ENCODE measurements around the gene COL4A2. TPM values are rescaled to one million over a fixed set of nuclear protein-coding genes. Genes with fewer than 3 reads are reported as not detected.

The COL4A2 gene
- polyA plus RNA-seq, 1 donor (not counting 4 experiments of a cell fraction or from before 2014, with no cell fraction given) = 30.7 TPM

DNA sequence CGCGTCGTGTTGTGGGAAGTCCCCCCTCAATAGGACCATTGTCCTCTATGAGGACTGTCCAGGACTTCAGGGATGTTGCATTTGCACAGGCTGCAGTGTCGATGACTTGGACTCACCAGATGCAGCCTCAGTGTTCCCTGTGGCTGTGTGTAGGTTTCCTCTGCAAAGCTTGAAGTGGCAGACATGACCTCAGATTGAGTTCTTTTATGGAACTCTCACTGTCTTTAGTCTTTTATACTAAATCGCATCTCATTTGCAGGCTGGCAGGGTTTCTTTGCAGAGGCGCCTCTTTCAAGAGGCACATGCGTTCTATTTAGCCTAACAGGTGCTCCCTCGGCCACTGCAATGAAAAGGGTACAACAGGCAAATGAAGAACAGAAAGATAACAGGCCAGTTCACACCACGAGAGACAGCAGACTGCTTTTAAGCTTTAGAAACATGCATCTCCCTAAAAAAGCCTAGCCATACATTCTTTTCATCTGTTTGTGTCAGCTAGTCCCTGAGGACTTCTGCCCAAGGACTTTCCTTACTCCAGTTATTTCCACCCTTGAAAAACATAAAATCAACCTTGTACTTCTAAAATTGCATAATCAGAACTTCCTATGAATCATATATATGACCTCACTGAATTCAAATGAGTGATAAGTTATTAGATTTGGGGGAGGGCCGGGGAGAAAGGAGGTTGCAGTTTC, 136.0 kb downstream of the COL4A2 start:
- no peaks in the 10 kb centered on the region for H3K27me3 ChIP-seq (ENCODE audit: control insufficient read depth, extremely low read depth, insufficient read depth, low read length)
- TF ChIP-seq EZH2 (IDR thresholded peaks at IDR 0.05; ENCODE audit: low read length) = no peak
- no peak for TF ChIP-seq CTCF (optimal IDR thresholded peaks at IDR 0.05 in 1 of 3, IDR thresholded peaks at IDR 0.05 in 1 of 3, conservative IDR thresholded peaks at IDR 0.05 in 1 of 3; ENCODE audit: extremely low read depth in 1 of 3, insufficient read depth in 2 of 3, low read length in 3 of 3)
- H3K79me2 ChIP-seq (ENCODE audit: control insufficient read depth, insufficient read depth, low read length) = no peaks in the 10 kb centered on the region
- H4K20me1 ChIP-seq (ENCODE audit: control insufficient read depth, extremely low read depth, insufficient read depth, low read length) = no peaks in the 10 kb centered on the region
- H3K9me3 ChIP-seq (ENCODE audit: control insufficient read depth, low read depth, low read length) = no peaks in the 10 kb centered on the region
- dilution Hi-C loops (cut with MboI; ENCODE audit: extremely low pct_ligation_motif_present, low sequenced_read_pairs) = no loop called here
- peak; percentile 67 for FAIRE-seq
- peaks cover 54% of the 10 kb centered on the region for H3K4me1 ChIP-seq (ENCODE audit: control insufficient read depth, extremely low read depth, insufficient read depth, low read length)
- peak overlapping the region; percentile 58 for H3K4me2 ChIP-seq (ENCODE audit: control insufficient read depth, extremely low read depth, insufficient read depth, low read depth, low read length)
- no peak for DNase-seq (ENCODE audit: low read depth, low spot score)
- peaks cover 2% of the 10 kb centered on the region for H3K9me1 ChIP-seq (ENCODE audit: control insufficient read depth, extremely low read depth, insufficient read depth, low read length)
- H2AFZ ChIP-seq (ENCODE audit: control insufficient read depth, low read length) = no peak overlapping the region
- peak overlapping the region; percentile 28 for H3K27ac ChIP-seq (ENCODE audit: control insufficient read depth, insufficient read depth, low read length)
- no peak overlapping the region for H3K4me3 ChIP-seq (ENCODE audit: control insufficient read depth in 2 of 3, extremely low read depth in 1 of 3, insufficient read depth in 2 of 3, low read depth in 1 of 3, low read length in 3 of 3)
- no peak overlapping the region for H3K9ac ChIP-seq (ENCODE audit: control insufficient read depth, extremely low read depth, insufficient read depth, low read length)
- peaks cover 7 to 13% of the 10 kb centered on the region in 2 experiments for H3K36me3 ChIP-seq (ENCODE audit: control insufficient read depth in 2 of 2, extremely low read depth in 1 of 2, insufficient read depth in 2 of 2, low read length in 2 of 2)

DNA sequence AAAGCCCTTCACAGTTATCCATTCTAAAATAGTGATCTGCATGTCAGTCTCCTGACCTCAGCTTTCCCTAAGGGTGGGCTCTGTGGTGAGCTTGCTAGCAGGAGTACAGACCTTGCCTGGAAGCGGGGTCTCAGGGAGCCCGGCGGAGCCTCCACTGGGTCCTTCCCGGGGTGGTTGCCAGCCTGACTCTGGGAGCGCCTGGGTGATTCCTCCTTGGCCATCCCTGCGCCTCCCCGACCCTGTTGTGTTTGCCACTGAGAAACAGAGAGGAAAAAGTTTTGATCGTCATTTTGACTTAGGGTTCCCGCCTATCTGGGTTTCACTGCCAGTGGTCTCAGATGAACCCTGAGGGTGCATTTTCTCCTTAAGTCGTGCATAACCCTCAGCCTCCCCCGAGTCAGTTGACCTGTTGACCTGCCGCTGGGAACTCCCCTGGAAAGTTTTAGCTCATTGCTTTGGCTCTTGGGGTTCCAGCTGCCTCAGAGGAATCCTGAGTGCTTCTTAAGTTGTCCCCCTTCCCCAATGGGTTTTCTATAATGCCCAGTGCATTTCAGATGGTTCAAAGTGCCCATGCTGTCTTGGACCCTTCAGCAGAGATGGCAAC, 136.6 kb downstream of the COL4A2 start:
- TF ChIP-seq EZH2 (IDR thresholded peaks at IDR 0.05; ENCODE audit: low read length) = no peak
- no peak for TF ChIP-seq CTCF (optimal IDR thresholded peaks at IDR 0.05 in 1 of 3, IDR thresholded peaks at IDR 0.05 in 1 of 3, conservative IDR thresholded peaks at IDR 0.05 in 1 of 3; ENCODE audit: extremely low read depth in 1 of 3, insufficient read depth in 2 of 3, low read length in 3 of 3)
- Histone ChIP-seq H3K36me3 (ENCODE audit: control insufficient read depth in 2 of 2, extremely low read depth in 1 of 2, insufficient read depth in 2 of 2, low read length in 2 of 2) (peaks cover 5 to 13% of the 10 kb centered on the region in 2 experiments), H3K4me1 (ENCODE audit: control insufficient read depth, extremely low read depth, insufficient read depth, low read length) (peaks cover 61% of the 10 kb centered on the region), H4K20me1 (ENCODE audit: control insufficient read depth, extremely low read depth, insufficient read depth, low read length) (no peaks in the 10 kb centered on the region), H3K9me1 (ENCODE audit: control insufficient read depth, extremely low read depth, insufficient read depth, low read length) (peaks cover 2% of the 10 kb centered on the region), H3K27ac (ENCODE audit: control insufficient read depth, insufficient read depth, low read length) (peak overlapping the region; percentile 3), H2AFZ (ENCODE audit: control insufficient read depth, low read length) (no peak overlapping the region), H3K79me2 (ENCODE audit: control insufficient read depth, insufficient read depth, low read length) (no peaks in the 10 kb centered on the region), H3K27me3 (ENCODE audit: control insufficient read depth, extremely low read depth, insufficient read depth, low read length) (no peaks in the 10 kb centered on the region), H3K4me3 (ENCODE audit: control insufficient read depth in 2 of 3, extremely low read depth in 1 of 3, insufficient read depth in 2 of 3, low read depth in 1 of 3, low read length in 3 of 3) (no peak overlapping the region), H3K9ac (ENCODE audit: control insufficient read depth, extremely low read depth, insufficient read depth, low read length) (no peak overlapping the region), H3K9me3 (ENCODE audit: control insufficient read depth, low read depth, low read length) (no peaks in the 10 kb centered on the region), H3K4me2 (ENCODE audit: control insufficient read depth, extremely low read depth, insufficient read depth, low read depth, low read length) (peak overlapping the region; percentile 58)
- DNase-seq (ENCODE audit: low read depth, low spot score) = no peak
- FAIRE-seq = no peak
- dilution Hi-C loops (cut with MboI; ENCODE audit: extremely low pct_ligation_motif_present, low sequenced_read_pairs) = no loop called here

Measured in keratinocyte (primary cell).